Gastrocnemius medialis (tissue), 4 donors: Measurements from ENCODE around the gene ZYG11B.

ENCODE experiments used
- POLR2A ChIP-seq, 2 donors: fragments of 450-650 bp; IDR thresholded peaks; one replicate each; pipeline ENCODE4 v1.6.1; 2017; ENCODE audit warnings: antibody characterized with exemption in 2 of 2, mild to moderate bottlenecking in 2 of 2, moderate library complexity in 2 of 2
- TF ChIP-seq, protein P1 (sequence below), 5 experiments: fragments of 450-650 bp in 3 of 5; fragments of 200-600 bp in 2 of 5; sonication (generic) in 2 of 5; IDR thresholded peaks in 4 of 5; conservative IDR thresholded peaks in 1 of 5; 1 replicate in 4 of 5; 2 replicates in 1 of 5; pipeline ENCODE4 v1.5.1; 2016 to 2019; ENCODE audit warnings: antibody characterized with exemption in 5 of 5, mild to moderate bottlenecking in 3 of 5, moderate library complexity in 3 of 5

DNA sequence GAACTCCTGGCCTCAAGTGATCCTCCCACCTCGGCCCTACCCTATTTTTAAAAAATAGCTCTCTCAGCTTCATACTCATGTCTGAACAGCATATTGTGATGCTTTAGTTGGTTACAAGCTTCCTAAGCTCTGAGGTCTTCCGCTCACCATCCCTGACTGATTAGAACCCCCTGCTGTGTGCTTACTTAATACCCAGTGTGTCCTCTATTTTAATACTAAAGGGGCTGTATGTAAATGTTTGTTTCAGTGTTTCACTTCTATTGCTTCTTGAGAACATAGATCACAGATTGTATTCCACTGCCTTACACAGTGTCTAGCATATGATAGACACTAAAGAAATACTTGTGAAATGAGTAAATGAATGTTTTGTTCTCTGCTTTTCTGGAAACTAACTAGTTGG lies 29.8 kb downstream of the ZYG11B start:
- TF ChIP-seq, protein P1, sequence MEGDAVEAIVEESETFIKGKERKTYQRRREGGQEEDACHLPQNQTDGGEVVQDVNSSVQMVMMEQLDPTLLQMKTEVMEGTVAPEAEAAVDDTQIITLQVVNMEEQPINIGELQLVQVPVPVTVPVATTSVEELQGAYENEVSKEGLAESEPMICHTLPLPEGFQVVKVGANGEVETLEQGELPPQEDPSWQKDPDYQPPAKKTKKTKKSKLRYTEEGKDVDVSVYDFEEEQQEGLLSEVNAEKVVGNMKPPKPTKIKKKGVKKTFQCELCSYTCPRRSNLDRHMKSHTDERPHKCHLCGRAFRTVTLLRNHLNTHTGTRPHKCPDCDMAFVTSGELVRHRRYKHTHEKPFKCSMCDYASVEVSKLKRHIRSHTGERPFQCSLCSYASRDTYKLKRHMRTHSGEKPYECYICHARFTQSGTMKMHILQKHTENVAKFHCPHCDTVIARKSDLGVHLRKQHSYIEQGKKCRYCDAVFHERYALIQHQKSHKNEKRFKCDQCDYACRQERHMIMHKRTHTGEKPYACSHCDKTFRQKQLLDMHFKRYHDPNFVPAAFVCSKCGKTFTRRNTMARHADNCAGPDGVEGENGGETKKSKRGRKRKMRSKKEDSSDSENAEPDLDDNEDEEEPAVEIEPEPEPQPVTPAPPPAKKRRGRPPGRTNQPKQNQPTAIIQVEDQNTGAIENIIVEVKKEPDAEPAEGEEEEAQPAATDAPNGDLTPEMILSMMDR (IDR thresholded peaks at IDR 0.05 in 4 of 5, conservative IDR thresholded peaks at IDR 0.05 in 1 of 5), result no peak
- TF ChIP-seq POLR2A (IDR thresholded peaks at IDR 0.05), result no peak
